Lung (tissue), 12 donors: ENCODE measurements around the gene SARNP. TPM values are rescaled to one million over a fixed set of nuclear protein-coding genes. Genes with fewer than 3 reads are reported as not detected.
"Not testable (repeated sequence)": the region's sequence is repeated elsewhere in the genome, so short reads cannot be mapped to it uniquely, and the experiment has no call there.

ENCODE experiments used
- ATAC-seq: fragments of 200-7000 bp; cut with Tn5 transposase; one replicate; pipeline ENCODE4 v1.9.1; 2020; ENCODE audit warnings: moderate number of reproducible peaks; ENCODE audit not compliant: insufficient read depth, low FRiP score
- DNase-seq, 3 donors: peaks; one replicate each; pipeline ENCODE4 v3.0.0-alpha.2; 2013 to 2017
- H3K27ac ChIP-seq, 2 donors: one replicate each; pipeline ENCODE4 v1.5.1; 2013; ENCODE audit warnings: mild to moderate bottlenecking in 2 of 2, moderate library complexity in 2 of 2, control low read depth in 1 of 2, inconsistent platforms in 1 of 2, low read depth in 1 of 2, low read length in 1 of 2
- H3K27me3 ChIP-seq, 3 donors: one replicate each; pipeline ENCODE4 v1.5.1; 2013; ENCODE audit warnings: low read length in 2 of 3; ENCODE audit not compliant: control insufficient read depth in 3 of 3, insufficient read depth in 3 of 3
- H3K36me3 ChIP-seq, 4 donors: one replicate each; pipeline ENCODE4 v1.5.1; 2013; ENCODE audit warnings: low read length in 4 of 4, mild to moderate bottlenecking in 1 of 4, moderate library complexity in 1 of 4; ENCODE audit not compliant: control insufficient read depth in 4 of 4, insufficient read depth in 4 of 4
- H3K4me1 ChIP-seq, 5 donors: one replicate each; pipeline ENCODE4 v1.5.1; 2013; ENCODE audit warnings: low read length in 5 of 5, mild to moderate bottlenecking in 2 of 5, moderate library complexity in 1 of 5; ENCODE audit not compliant: control insufficient read depth in 5 of 5, insufficient read depth in 5 of 5
- H3K4me3 ChIP-seq: one replicate; pipeline ENCODE4 v1.5.1; 2013; ENCODE audit warnings: mild to moderate bottlenecking, control low read depth, moderate library complexity
- H3K9ac ChIP-seq, 2 donors: one replicate each; pipeline ENCODE4 v1.5.1; 2013; ENCODE audit warnings: low read length in 2 of 2, control low read depth in 1 of 2; ENCODE audit not compliant: insufficient read depth in 1 of 2
- H3K9me3 ChIP-seq, 4 donors: one replicate each; pipeline ENCODE4 v1.5.1; 2013; ENCODE audit warnings: low read length in 3 of 4, mild to moderate bottlenecking in 1 of 4, moderate library complexity in 1 of 4; ENCODE audit not compliant: control insufficient read depth in 4 of 4, insufficient read depth in 3 of 4
- CTCF ChIP-seq: IDR thresholded peaks from 2 replicates; pipeline ENCODE4 v1.5.1; 2012; ENCODE audit warnings: mild to moderate bottlenecking; ENCODE audit errors: control extremely low read depth, extremely low read depth
- WGBS, 2 donors: extraction: QIAGEN DNeasy Blood & Tissue Kit; methylation state at CpG; one replicate each; pipeline ENCODE4 v1.1.7; 2013; 5-methylcytosine and 5-hydroxymethylcytosine counted together
- polyA plus RNA-seq, 2 donors: library from polyadenylated mRNA; stranded (reverse); fragments of 200-250 nt; gene quantifications; one replicate each; pipeline ENCODE4 v1.2.1, GENCODE V29; 2013
- total RNA-seq, 2 donors: library from RNA; depleted of rRNA in 1 of 2; stranded (reverse); fragments of >200 nt in 1 of 2; gene quantifications; one replicate each; pipeline ENCODE4 v1.2.1, GENCODE V29; 2014 to 2021
- donor health status: control.
- donor health status: control.
- donor health status: Bipolar disorder and iron deficiency.
- donor health status: healthy.
- donor health status: DM: yes; HTN: yes; CAD: no.

SARNP gene
- total and polyA plus RNA-seq, 4 donors = 51.9 to 102 (median 82.2) TPM

- Histone ChIP-seq H3K4me3 (no peak overlapping the region), H3K9ac (no peak overlapping the region), H3K36me3 (peaks cover 3 to 27% (median 14%) of the 10 kb centered on the region in 4 donors), H3K9me3 (no peaks in the 10 kb centered on the region), H3K4me1 (no peaks in the 10 kb centered on the region), H3K27me3 (no peaks in the 10 kb centered on the region), H3K27ac (no peak overlapping the region)
- WGBS, 2 donors = 81 to 88% methylated on average over 5 of the region's 5 CpGs
- no peak for DNase-seq
- no peak for TF ChIP-seq CTCF
- ATAC-seq = no peak
Measured at GRCh38 chr12:55765736-55766290, 51.7 kb downstream of the SARNP start.

DNA sequence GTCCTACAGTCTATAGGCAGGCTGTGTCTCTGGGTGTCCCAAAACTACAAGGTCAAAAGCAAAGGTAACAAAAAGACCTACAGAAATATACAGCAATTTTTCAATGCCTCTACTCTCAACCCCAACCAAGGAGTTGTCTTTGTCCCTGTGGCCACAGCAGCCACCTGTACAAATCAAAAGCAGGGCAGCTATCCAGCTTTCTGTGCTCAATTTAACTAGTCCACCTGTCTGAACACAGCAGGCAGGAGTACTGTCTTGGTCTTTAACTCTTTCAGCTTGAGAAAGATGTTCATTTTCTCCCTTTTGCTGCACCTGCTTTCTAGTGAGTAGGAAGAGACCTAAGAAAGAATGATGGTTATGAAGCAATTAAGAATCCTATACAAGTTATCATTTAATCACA lies 54.9 kb downstream of the SARNP start:
- Histone ChIP-seq H3K4me3 (no peak overlapping the region), H3K36me3 (peaks cover 18 to 38% (median 25%) of the 10 kb centered on the region in 4 donors), H3K4me1 (no peaks in the 10 kb centered on the region), H3K9me3 (no peaks in the 10 kb centered on the region), H3K27me3 (no peaks in the 10 kb centered on the region), H3K27ac (no peak overlapping the region), H3K9ac (no peak overlapping the region)
- DNase-seq (no peak), ATAC-seq (no peak)
- no peak for TF ChIP-seq CTCF

- H3K36me3 ChIP-seq = peaks cover 23 to 38% (median 34%) of the 10 kb centered on the region in 4 donors
- WGBS, 2 donors = 92 to 94% methylated on average over 6 of the region's 6 CpGs
Measured at GRCh38 chr12:55760663-55761062, 56.9 kb downstream of the SARNP start.

DNA sequence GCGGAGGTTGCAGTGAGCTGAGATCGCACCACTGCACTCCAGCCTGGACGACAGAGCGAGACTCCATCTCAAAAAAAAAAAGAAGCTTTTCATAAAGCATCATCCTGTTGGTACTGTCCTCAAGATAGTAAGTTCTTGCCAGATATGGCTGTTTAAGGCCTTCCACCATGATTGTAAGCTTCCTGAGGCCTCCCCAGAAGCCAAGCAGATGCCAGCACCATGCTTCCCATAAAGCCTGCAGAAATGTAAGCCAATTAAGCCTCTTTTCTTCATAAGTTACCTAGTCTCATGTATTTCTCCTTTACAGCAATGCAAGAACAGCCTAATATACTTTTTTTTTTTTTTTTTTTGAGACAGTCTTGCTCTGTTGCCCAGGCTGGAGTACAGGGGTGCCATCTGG lies 58.9 kb downstream of the SARNP start:
- not testable (repeated sequence) for H3K9ac ChIP-seq, H3K4me3 ChIP-seq, H3K4me1 ChIP-seq, H3K27ac ChIP-seq, DNase-seq, ATAC-seq, H3K27me3 ChIP-seq, H3K9me3 ChIP-seq
- WGBS, 2 donors = 98 to 100% methylated on average over 4 of the region's 4 CpGs
- peaks cover 24 to 46% (median 32%) of the 10 kb centered on the region in 4 donors for H3K36me3 ChIP-seq

More at GRCh38 chr12:55760663-55761062, 56.9 kb downstream of the SARNP start:
- Histone ChIP-seq H3K27ac (no peak overlapping the region), H3K27me3 (no peaks in the 10 kb centered on the region), H3K9ac (no peak overlapping the region), H3K4me3 (no peak overlapping the region), H3K9me3 (no peaks in the 10 kb centered on the region), H3K4me1 (no peaks in the 10 kb centered on the region)
- no peak for TF ChIP-seq CTCF
- DNase-seq = no peak
- no peak for ATAC-seq
